GM18502 (cell line): Measurements from ENCODE around the gene KIF21B.
A peak's percentile ranks its signal among the peaks of the same experiment; 100 is the strongest.
"Not testable (repeated sequence)": the region's sequence is repeated elsewhere in the genome, so short reads cannot be mapped to it uniquely, and the experiment has no call there.

ENCODE experiments used
- ATAC-seq: cut with Tn5 transposase; IDR thresholded peaks from one replicate; pipeline ENCODE4 v1.9.1; 2021; ENCODE audit warnings: mild to moderate bottlenecking; ENCODE audit not compliant: unreplicated experiment, poor library complexity

KIF21B gene

DNA sequence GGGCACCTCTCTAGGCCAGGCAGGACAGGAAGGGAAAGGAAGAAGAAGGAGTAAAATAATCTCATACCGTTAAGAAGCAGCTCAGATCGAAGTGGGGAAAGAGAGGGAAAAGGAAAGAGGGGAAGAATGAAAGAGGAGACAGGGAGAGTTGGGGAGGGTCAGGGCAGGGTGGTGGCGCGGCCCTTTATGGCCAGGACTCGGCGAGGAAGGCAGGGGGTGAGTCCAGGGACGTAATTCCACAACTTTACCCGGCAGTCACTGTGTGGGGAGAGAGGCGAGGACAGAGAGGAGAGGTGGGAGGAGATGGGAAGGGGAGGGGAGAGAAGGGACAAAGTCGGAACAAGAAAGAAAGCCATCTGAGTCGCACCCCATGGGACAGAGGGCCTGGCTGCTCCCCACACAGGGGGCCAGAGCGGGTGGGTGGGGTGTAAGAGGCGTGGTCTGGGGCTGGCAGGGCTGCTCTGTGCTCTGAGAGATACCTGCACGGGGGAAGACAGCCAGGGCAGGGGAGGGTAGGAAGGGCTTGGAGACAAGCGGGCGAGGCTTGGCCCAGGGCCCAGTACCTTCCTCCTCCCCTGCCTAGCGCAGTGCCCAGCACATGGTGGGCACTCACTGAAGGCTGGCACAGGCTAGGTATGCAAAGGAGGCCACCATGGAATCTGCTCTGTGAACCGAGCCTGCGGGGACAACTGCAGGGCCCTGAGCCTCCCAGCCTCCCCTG is 49.4 kb downstream of the KIF21B start:
- no peak for ATAC-seq

DNA sequence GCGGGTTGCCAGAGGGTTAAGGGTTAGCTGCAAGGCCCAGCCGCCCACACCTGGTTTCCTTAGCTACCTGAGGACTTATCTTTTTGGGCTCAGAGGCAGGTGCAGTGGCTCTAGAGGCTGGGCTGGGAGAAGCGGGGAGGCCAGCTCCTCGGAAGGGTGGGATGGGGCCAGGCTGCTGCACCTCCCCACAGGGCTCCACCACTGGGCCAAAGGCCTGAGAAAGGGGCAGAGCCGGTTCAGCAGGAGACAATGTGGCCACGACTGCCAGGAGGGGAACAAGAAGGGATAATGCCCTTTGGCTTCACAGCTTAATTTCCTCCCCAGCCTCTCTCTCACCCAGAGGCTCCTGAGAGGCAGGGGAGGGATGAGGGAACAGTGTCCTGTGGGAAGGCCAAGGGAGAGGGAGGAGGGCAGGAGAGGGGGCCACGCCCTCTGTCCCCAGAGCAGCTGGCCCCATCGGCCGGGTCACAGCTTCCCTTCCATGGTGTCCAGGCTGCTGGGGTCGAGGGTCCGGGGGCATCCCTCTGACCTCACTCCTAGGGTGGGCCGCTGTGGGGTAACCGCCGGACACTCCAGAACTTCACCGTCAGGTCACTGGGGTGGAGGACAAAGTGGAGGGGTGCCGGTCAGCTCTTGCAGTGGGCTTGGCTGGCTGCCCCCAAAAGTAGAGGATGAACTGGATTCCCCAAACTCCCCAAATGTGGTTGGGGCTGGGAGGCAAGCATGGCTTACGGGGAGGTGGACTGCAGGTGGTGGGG is 50.4 kb downstream of the KIF21B start:
- ATAC-seq, result no peak

GRCh38 chr1:200971955-200972711 is 51.4 kb downstream of the KIF21B start:
- no peak for ATAC-seq

DNA sequence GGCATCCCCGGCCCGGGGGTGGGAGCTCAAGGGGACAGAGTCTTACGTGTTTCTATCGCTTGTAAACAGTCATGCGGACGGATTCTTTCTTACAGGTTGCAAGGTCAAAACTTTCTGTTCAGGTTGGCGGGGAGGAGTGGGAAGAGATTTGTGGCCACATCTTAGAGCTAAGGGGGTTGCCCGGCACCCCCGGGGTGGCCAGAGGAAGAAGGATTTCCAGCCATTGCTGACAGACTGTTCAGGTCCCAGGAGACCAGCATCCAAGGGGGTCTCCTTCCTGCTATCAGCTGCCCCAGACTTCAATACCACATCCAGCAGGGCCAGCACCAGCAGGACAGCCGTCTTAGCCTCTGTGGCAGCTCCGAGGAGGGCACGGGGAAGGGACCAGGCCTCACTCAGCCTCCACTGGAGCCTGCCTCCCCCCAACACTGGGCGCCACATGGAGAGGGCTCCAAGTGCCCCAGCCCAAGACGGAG is 52.0 kb downstream of the KIF21B start:
- no peak for ATAC-seq

- ATAC-seq, result no peak
These were observed 52.6 kb downstream of the KIF21B start for GRCh38 chr1:200970771-200971427.

- ATAC-seq, result peak; percentile 81
These were observed 53.6 kb downstream of the KIF21B start for GRCh38 chr1:200969726-200970561.

DNA sequence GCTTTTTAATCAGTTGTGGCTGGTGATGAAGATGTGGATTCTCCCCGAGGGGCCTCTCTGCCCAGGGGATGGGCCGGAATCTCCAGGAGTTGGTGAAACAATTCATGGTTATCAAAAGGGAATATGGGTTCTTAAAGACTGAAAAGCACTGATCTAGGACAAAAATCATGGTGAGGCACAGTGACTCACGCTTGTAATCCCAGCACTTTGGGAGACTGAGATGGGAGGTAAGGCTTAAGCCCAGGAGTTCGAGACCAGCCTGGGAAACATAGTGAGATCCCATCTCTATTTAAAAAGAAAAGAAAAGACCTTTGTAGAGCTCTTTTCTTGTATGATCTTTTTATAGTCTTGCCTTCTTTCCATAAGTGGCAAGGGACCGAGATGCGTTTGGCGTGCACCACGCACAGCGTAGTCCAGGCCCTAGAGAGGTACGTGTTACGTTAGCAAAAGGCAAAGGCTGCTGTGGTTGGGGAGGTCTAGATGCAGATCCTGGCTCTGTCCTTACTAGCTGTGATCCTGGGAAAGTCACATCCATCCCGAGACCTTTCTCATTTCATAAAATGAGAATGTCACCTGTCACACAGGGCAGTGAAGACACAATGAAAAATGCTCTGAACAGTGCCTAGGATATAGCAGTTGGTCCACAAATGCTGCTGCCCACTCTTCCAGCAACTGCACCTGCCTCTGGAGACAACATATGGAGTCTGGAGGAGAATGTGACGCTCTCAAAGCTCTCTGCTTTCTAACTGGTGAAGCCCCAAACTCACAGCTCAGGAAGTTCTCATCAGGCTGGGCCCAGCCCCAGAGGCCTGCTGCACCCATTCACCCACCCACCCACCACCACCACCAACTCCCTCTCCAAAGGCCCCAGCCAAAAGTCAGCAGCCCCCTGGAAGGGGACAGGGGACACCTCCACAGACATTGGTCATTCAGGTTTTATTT is 54.8 kb downstream of the KIF21B start:
- ATAC-seq, result no peak

DNA sequence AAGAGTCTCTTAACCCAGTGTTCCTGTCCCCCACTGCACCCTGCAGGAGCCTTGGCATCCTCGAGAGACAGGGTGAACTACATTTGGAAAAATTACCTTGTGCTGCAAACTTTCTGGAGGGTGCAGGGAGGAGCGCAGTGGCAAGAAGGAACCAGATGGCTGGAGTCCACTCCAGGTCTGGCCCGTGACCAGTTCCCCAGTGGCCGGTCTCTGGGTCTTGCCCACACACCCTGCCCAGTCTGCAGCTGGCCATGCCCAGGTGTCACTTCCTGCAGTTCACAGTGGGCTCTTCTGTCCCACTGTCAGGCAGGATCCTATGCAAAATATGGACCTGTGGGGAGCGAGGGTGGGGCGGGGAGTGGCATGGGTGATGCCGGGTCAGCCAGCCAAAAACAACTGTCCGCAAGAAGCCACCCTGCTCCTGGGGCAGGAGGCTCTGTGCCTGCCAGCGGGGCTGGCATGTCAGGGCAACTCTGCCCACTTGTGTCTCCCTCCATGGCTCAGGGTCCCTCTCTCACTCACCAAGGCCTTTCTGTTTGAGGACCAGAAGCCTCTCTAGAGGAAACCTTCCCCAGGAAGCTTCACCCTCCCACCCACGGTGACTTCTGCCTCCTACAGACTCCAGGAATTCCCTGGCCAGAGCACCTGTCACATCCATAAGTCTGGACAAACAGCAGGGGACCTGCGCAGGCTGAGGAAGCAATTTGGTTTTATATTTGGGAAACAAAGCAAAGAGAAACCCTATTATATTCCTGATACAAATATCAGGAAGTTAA is 55.6 kb downstream of the KIF21B start:
- no peak for ATAC-seq

- no peak for ATAC-seq
These were observed 56.6 kb downstream of the KIF21B start for GRCh38 chr1:200966934-200967333.

DNA sequence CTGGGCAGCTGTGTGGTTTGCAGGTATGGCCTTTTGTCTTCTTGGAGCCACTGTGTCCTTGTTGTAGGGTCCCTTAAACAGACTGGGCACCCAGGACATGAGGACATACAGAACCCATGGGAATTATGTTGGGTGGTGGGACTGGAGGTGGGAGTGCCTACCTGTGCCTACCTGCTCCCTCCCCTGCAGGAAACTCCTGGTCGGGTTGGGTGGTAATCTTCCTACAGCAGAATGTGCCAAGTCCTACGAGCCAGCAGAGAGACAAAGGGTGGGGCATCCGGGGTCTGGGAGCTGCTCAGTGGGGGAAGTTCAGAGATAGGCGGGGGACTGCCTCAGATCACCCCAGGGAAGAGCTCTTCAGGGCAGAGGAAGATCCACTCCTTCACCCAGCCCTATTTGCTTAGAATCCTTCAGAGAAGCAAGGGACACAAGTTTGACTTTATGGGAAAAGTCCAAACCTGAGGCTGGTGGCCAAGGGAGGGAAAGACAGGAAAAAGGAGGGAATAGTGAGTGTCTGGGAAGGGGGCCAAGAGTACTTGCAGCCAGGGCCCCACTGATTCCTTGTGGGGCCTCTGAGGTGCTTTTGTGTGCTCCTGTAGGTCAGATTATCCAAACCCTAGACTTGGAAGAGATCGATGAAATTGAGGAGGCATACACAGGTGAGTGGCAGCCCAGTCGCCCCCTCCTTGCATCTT is 58.3 kb downstream of the KIF21B start:
- no peak for ATAC-seq

GRCh38 chr1:200963888-200964287 is 59.6 kb downstream of the KIF21B start:
- not testable (repeated sequence) for ATAC-seq

DNA sequence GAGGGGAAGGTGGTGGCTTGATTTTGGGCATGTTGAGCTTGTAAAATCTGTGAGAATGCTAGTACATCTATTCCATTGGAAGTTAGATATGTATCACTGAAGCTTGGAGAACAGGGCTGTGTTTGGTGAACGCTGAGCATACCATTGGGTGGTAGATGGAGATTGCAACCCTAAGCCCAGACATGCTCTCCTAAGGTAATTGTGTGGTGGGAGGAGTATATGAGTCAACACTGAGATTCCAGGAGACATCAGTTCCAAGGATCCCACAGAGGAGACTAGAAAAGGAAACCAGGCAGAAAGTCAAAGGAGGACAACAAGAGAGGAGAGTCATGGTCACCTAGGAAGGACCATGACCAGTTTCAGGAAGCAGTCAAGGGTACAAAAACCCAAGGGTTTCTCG is 60.4 kb downstream of the KIF21B start:
- no peak for ATAC-seq

DNA sequence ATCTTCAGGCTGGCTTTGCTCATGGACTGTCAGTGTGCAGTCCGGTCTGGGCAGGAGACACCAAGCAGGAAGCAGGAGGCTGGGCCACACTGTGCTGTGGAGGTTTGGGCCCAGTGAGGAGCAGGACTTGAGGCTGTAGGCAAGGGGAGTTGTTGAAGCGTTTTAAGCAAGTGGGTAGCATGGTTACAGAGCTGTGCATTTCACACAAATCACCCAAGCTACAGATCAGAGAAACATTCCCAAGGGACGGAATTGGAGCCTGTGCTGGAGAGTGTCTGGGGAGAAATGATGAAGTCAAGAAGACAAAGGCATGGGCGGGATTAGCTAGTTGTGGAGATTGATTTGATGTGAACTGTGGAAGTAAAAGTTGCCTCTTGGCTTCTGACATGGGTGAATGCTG is 60.9 kb downstream of the KIF21B start:
- no peak for ATAC-seq

DNA sequence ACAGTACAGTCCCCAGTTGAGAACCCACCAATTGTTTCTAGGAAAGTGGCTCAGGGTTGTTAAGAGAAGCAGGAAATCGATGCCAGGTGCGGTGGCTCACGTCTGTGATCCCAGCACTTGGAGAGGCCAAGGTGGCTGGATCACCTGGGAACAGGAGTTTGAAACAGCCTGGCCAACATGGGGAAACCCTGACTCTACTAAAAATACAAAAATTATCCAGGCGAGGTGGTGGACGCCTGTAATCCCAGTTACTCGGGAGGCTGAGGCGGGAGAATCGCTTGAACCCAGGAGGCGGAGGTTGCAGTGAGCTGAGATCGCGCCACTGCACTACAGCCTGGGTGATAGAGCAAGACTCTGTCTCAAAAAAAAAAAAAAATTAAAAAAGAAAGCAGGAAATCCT is 61.4 kb downstream of the KIF21B start:
- ATAC-seq, result not testable (repeated sequence)

DNA sequence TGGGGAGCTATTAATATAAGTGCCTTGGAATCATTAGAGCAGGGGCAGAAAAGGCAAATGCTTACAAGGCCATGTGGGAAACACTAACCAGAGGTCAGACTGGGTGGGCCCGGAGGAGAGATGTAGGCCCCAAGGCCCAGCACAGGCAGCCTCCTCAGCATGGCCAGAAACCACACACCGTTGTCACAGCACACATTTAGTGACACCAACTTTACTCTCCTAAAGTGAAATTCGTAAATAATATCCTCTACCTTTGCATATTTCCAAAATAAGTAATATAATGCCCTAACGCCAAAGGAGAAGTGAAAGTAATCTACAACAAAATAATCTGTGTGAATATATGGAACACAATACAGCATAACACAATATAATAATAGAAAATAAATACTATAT is 62.6 kb downstream of the KIF21B start:
- ATAC-seq, result no peak

- ATAC-seq, result no peak
These were observed 63.1 kb downstream of the KIF21B start for GRCh38 chr1:200960236-200960947.
